Activated B cell treated with CpG ODN at 0.5 μM for 24 hours (primary cell): Measurements from ENCODE around the gene ETS1. TPM values are rescaled to one million over a fixed set of nuclear protein-coding genes. Genes with fewer than 3 reads are reported as not detected.
A peak's percentile ranks its signal among the peaks of the same experiment; 100 is the strongest.

Source experiments
- ATAC-seq: fragments of 200-7000 bp; cut with Tn5 transposase; one replicate; pipeline ENCODE4 v1.10.0; 2021; ENCODE audit warnings: low read depth, mild to moderate bottlenecking, moderate library complexity
- CTCF ChIA-PET: fragments of 350-600 bp; sonication (Branson Sonifier 250); formaldehyde crosslinking; loops from one replicate; lab custom pipeline; 2021; ENCODE audit warnings: antibody characterized with exemption; lab: Charles Lee
- POLR2A ChIA-PET: fragments of 350-600 bp; sonication (Branson Sonifier 250); formaldehyde crosslinking; loops from one replicate; lab custom pipeline; 2021; ENCODE audit warnings: antibody characterized with exemption; lab: Charles Lee
- DNase-seq: peaks from one replicate; pipeline ENCODE4 v3.0.0; 2022
- H3K27ac Mint-ChIP-seq: one replicate; pipeline ENCODE4 v1.8.0; 2020; ENCODE audit warnings: mixed read lengths
- H3K27me3 Mint-ChIP-seq: one replicate; pipeline ENCODE4 v1.8.0; 2021; ENCODE audit warnings: mixed read lengths
- H3K36me3 Mint-ChIP-seq: one replicate; pipeline ENCODE4 v1.8.0; 2021; ENCODE audit warnings: low read depth, mixed read lengths
- H3K4me1 Mint-ChIP-seq: one replicate; pipeline ENCODE4 v1.8.0; 2021; ENCODE audit warnings: mixed read lengths
- H3K4me3 Mint-ChIP-seq: one replicate; pipeline ENCODE4 v1.8.0; 2020; ENCODE audit warnings: mild to moderate bottlenecking, mixed read lengths
- H3K9me3 Mint-ChIP-seq: one replicate; pipeline ENCODE4 v1.8.0; 2020; ENCODE audit warnings: mixed read lengths
- CTCF ChIP-seq: fragments of 200-600 bp; IDR thresholded peaks from one replicate; pipeline ENCODE4 v1.8.0; 2022; ENCODE audit warnings: antibody characterized with exemption, mild to moderate bottlenecking
- intact Hi-C: fragments of 100-400 bp; cut with micrococcal nuclease; formaldehyde crosslinking; loops from one replicate; pipeline ENCODE4 v1.15.1; 2024
- total RNA-seq: library from RNA; stranded (reverse); gene quantifications from 2 replicates; pipeline ENCODE4 v1.2.3, GENCODE V29; 2022

Gene ETS1
- total RNA-seq, 1 donor from 2014 or later = 301 TPM

DNA sequence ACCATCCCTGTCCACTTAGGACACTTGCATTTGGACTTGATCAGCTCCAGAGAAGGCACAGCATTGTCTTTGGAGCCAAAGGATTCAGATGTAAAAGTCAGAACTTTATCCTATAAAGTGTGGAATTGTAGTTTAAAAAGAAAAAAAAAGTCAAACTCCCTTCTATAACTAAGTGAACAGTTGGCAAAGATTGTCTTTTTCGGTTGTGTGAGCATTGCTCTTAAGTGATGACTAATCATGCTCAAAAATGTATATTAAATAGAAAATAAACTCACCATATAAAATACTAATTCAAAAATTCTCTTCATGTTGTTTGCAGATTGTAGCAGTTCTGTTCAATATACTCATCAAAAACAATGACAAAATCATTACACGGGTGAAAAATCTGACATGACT, 93.8 kb downstream of the ETS1 start:
- TF ChIP-seq CTCF = no peak
- intact Hi-C loops = no loop called here

DNA sequence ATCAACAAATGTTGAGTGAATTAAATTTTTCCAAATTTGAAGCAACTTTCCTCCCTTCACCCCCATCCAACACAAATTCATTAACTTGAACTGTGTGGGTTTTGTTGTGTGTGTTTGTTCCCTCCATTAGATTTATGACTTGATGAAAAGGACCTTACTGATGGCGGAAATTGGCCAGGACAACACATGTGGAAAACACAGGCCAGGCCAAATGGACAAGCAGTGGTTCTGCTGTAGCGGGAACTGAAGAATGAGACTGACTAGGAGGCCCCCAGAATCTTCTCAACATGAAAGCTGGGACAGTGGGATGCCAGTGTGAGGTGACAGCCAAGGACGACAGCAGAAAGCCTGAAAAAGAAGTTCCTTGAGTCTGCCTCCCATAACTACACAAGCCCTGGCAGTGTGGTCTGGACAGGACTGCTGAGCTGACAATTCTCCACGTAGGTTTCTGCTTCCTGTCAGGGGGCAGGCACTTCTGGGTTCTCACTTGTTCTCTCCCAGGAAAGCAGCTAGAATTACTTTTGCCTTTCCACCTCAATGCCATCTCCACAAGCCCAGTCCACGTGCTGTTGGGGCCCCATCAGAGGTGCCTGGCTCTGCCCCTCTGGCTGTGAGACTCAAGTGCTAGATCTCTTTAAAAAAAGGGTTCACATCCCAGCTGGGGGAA, 94.3 kb downstream of the ETS1 start:
- ATAC-seq = no peak
- H3K27ac Mint-ChIP-seq = peak overlapping the region; percentile 88
- peaks cover 82% of the 10 kb centered on the region for H3K36me3 Mint-ChIP-seq
- H3K9me3 Mint-ChIP-seq = no peaks in the 10 kb centered on the region
- H3K4me1 Mint-ChIP-seq = peaks cover 92% of the 10 kb centered on the region
- CTCF ChIA-PET = no interaction called here
- TF ChIP-seq CTCF = no peak
- H3K4me3 Mint-ChIP-seq = no peak overlapping the region
- H3K27me3 Mint-ChIP-seq = no peaks in the 10 kb centered on the region
- intact Hi-C loops = no loop called here
- DNase-seq = no peak
- POLR2A ChIA-PET = interaction anchor here (0.9 to 2.6 kb wide), 6 partner anchors 9 to 28 kb away, joined by 3 to 11 read pairs (median 5); no protein-coding TSS in a partner anchor

More for the DNA sequence above, 93.8 kb downstream of the ETS1 start:
- H3K27me3 Mint-ChIP-seq = no peaks in the 10 kb centered on the region
- POLR2A ChIA-PET = interaction anchor here (0.9 to 2.6 kb wide), 7 partner anchors 8 to 27 kb away, joined by 3 to 11 read pairs (median 5); no protein-coding TSS in a partner anchor
- no peak for DNase-seq
- no peak overlapping the region for H3K4me3 Mint-ChIP-seq
- peaks cover 97% of the 10 kb centered on the region for H3K4me1 Mint-ChIP-seq
- H3K27ac Mint-ChIP-seq = peak overlapping the region; percentile 88
- H3K36me3 Mint-ChIP-seq = peaks cover 78% of the 10 kb centered on the region
- H3K9me3 Mint-ChIP-seq = no peaks in the 10 kb centered on the region
- CTCF ChIA-PET = no interaction called here
- no peak for ATAC-seq

GRCh38 chr11:128492461-128492860, 94.9 kb downstream of the ETS1 start:
- Mint-ChIP-seq H3K4me3 (peak overlapping the region; percentile 24), H3K27me3 (no peaks in the 10 kb centered on the region), H3K27ac (peak overlapping the region; percentile 88), H3K36me3 (peaks cover 86% of the 10 kb centered on the region), H3K4me1 (peaks cover 86% of the 10 kb centered on the region), H3K9me3 (no peaks in the 10 kb centered on the region)
- intact Hi-C loops = no loop called here
- CTCF ChIA-PET = no interaction called here
- POLR2A ChIA-PET = interaction anchor here (1.0 to 2.6 kb wide), 6 partner anchors 10 to 174 kb away, joined by 3 to 11 read pairs (median 5); no protein-coding TSS in a partner anchor
- TF ChIP-seq CTCF = no peak
- ATAC-seq (no peak), DNase-seq (no peak)

DNA sequence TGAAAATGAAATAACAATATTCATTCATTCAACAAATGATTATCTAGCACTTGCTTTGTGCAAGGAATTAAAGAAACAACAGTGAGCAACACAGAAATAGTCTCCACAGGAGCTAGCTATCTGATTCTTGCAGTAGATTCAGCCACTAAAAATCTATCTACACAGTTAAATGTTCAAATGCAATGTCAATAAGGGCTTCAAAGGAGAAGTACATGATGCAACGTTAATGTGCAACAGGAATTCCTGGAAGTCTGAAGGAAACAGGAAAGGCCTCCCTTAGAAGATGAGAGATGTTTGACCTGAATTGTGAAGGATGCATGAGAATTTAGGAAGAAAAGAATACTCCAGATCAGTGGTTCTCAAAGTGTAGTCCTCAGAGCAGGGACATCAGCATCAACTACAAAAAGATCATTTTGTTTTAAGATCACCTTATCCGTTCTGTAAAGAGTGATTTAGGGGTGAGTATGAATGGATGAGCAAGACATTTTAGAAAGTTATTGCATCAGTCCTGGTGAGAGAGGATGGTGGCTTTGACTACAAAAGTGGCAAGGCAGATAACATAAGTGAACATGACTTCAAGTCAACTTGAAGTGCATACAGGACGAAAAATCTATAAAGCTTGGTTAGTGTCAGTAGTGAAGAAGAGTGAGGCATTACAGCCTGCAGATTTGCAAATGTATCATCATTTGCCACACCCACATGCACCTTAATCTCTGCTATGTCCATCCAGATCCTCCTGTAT, 96.0 kb downstream of the ETS1 start:
- Mint-ChIP-seq H3K27me3 (no peaks in the 10 kb centered on the region), H3K4me1 (peaks cover 83% of the 10 kb centered on the region), H3K9me3 (no peaks in the 10 kb centered on the region), H3K36me3 (peaks cover 87% of the 10 kb centered on the region), H3K27ac (peak overlapping the region; percentile 88), H3K4me3 (peak overlapping the region; percentile 1)
- intact Hi-C loops = no loop called here
- DNase-seq (no peak), ATAC-seq (no peak)
- no peak for TF ChIP-seq CTCF
- CTCF ChIA-PET = no interaction called here
- POLR2A ChIA-PET = interaction anchor here (0.6 to 1.0 kb wide), 2 partner anchors 173 to 236 kb away, joined by 3 read pairs; no protein-coding TSS in a partner anchor

GRCh38 chr11:128490092-128490491, 97.3 kb downstream of the ETS1 start:
- ATAC-seq = no peak
- POLR2A ChIA-PET = interaction anchor here (0.6 to 1.6 kb wide), 3 partner anchors 18 to 193 kb away, joined by 4 to 12 read pairs (median 7); no protein-coding TSS in a partner anchor
- Mint-ChIP-seq H3K9me3 (no peaks in the 10 kb centered on the region), H3K27me3 (no peaks in the 10 kb centered on the region), H3K36me3 (peaks cover 90% of the 10 kb centered on the region), H3K4me3 (no peak overlapping the region), H3K4me1 (peaks cover 83% of the 10 kb centered on the region), H3K27ac (peak overlapping the region; percentile 77)
- CTCF ChIA-PET = interaction anchor here (0.6 to 1.5 kb wide), 3 partner anchors 30 to 200 kb away, joined by 3 to 4 read pairs (median 3); no protein-coding TSS in a partner anchor
- intact Hi-C loops = no loop called here
- TF ChIP-seq CTCF = no peak
- no peak for DNase-seq
